K562 (cell line): ENCODE data around the gene SALL3.

Experiments
- CCAR2 ChIP-seq: fragments of 200-400 bp; formaldehyde crosslinking; IDR thresholded peaks from 2 replicates; pipeline ENCODE4 v1.6.1; 2017; ENCODE audit warnings: mild to moderate bottlenecking, low read depth, low read length
- NONO ChIP-seq, 2 experiments: fragments of 200-400 bp in 1 of 2; fragments of 450-650 bp in 1 of 2; formaldehyde crosslinking in 1 of 2; IDR thresholded peaks; 2 replicates each; pipeline ENCODE4 v1.6.1; 2017; ENCODE audit warnings: low read depth in 2 of 2, mild to moderate bottlenecking in 2 of 2, moderate library complexity in 2 of 2, low read length in 1 of 2
- PPARD ChIP-seq: fragments of 250-450 bp; sonication (Bioruptor Pico); IDR thresholded peaks from 2 replicates; pipeline ENCODE4 v1.8.0; 2022; ENCODE audit warnings: inconsistent platforms, mild to moderate bottlenecking, moderate library complexity
- ZNF384 ChIP-seq: IDR thresholded peaks from 2 replicates; pipeline ENCODE4 v1.6.1; 2012; ENCODE audit warnings: low read depth, low read length, improper control_type of control experiment
- TF ChIP-seq, protein P1 (sequence below), 3 experiments: IDR thresholded peaks in 2 of 3; conservative IDR thresholded peaks in 1 of 3; 2 replicates each; pipeline ENCODE4 v1.5.1; 2011 to 2012; ENCODE audit warnings: low read length in 3 of 3, mild to moderate bottlenecking in 3 of 3, control low read depth in 2 of 3, improper control_type of control experiment in 1 of 3, inconsistent platforms in 1 of 3, low read depth in 1 of 3, mixed read lengths in 1 of 3, moderate library complexity in 1 of 3; ENCODE audit not compliant: insufficient read depth in 2 of 3
- TF ChIP-seq, protein P2 (sequence below): fragments of 250-450 bp; sonication (Bioruptor Pico); IDR thresholded peaks from 2 replicates; pipeline ENCODE4 v1.4.0; 2020

DNA sequence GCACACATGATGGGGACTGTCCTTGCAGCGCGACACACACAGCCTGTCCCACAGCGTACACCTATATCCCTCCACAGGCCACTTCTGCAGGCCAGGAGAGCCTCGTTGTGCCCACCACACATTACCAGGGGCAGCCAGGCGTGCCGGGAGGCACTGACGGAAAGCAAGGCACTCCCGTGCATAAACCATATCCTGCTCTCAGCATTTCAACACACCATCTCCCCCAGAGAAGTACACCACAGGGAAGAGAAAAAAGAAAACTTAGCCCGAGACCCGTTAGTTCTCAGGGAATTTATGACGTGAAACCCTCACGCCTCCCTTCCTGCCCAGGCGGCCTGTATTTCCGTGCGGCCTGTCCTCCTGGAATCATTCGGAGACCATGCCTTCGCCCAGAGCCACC lies 24.6 kb upstream of the SALL3 start:
- TF ChIP-seq PPARD (CRISPR knock-in tag) (no peak), NONO (IDR thresholded peaks at IDR 0.05; ENCODE audit: low read depth in 2 of 2, low read length in 1 of 2) (no peak), CCAR2 (no peak), ZNF384 (no peak)
- TF ChIP-seq, protein P1, sequence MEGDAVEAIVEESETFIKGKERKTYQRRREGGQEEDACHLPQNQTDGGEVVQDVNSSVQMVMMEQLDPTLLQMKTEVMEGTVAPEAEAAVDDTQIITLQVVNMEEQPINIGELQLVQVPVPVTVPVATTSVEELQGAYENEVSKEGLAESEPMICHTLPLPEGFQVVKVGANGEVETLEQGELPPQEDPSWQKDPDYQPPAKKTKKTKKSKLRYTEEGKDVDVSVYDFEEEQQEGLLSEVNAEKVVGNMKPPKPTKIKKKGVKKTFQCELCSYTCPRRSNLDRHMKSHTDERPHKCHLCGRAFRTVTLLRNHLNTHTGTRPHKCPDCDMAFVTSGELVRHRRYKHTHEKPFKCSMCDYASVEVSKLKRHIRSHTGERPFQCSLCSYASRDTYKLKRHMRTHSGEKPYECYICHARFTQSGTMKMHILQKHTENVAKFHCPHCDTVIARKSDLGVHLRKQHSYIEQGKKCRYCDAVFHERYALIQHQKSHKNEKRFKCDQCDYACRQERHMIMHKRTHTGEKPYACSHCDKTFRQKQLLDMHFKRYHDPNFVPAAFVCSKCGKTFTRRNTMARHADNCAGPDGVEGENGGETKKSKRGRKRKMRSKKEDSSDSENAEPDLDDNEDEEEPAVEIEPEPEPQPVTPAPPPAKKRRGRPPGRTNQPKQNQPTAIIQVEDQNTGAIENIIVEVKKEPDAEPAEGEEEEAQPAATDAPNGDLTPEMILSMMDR (IDR thresholded peaks at IDR 0.05 in 2 of 3, conservative IDR thresholded peaks at IDR 0.05 in 1 of 3; ENCODE audit: insufficient read depth in 2 of 3, low read depth in 1 of 3, low read length in 3 of 3): no peak
- TF ChIP-seq, protein P2, sequence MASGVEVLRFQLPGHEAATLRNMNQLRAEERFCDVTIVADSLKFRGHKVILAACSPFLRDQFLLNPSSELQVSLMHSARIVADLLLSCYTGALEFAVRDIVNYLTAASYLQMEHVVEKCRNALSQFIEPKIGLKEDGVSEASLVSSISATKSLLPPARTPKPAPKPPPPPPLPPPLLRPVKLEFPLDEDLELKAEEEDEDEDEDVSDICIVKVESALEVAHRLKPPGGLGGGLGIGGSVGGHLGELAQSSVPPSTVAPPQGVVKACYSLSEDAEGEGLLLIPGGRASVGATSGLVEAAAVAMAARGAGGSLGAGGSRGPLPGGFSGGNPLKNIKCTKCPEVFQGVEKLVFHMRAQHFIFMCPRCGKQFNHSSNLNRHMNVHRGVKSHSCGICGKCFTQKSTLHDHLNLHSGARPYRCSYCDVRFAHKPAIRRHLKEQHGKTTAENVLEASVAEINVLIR (CRISPR knock-in tag): no peak
